ENCODE data around the gene KCNJ15. TPM values are rescaled to one million over a fixed set of nuclear protein-coding genes. Genes with fewer than 3 reads are reported as not detected.

KCNJ15 gene
- total RNA-seq, 1 experiment from 2014 or later, result 0.13 TPM

GRCh38 chr21:38280454-38280853 lies 23.7 kb downstream of the KCNJ15 start:
- POLR2A ChIA-PET, result no interaction called here
- Histone ChIP-seq H3K36me3 (ENCODE audit: control insufficient read depth, insufficient read depth, low read length) (no peaks in the 10 kb centered on the region), H3K4me3 (ENCODE audit: low read depth in 2 of 2, low read length in 2 of 2) (no peak overlapping the region), H3K27ac (ENCODE audit: low read length) (no peak overlapping the region), H3K27me3 (ENCODE audit: control insufficient read depth, insufficient read depth, low read length) (0 out of 2 replicates have a peak, but pooled peaks cover 4% of the 10 kb centered on the region), H3K4me1 (ENCODE audit: control insufficient read depth, insufficient read depth, low read length) (no peaks in the 10 kb centered on the region), H3K9me3 (ENCODE audit: control insufficient read depth, insufficient read depth, low read depth, low read length) (no peaks in the 10 kb centered on the region)
- ATAC-seq, result no peak
- no TSS peak for BruUV-seq (replicated peaks)
- TF ChIP-seq POLR2AphosphoS5 (IDR thresholded peaks at IDR 0.05; ENCODE audit: low read depth, low read length) (no peak), CTCF (IDR thresholded peaks at IDR 0.05) (no peak), TCF7L2 (IDR thresholded peaks at IDR 0.05; ENCODE audit: low read depth, low read length) (no peak), REST (IDR thresholded peaks at IDR 0.05; ENCODE audit: insufficient read depth in 1 of 2, low read depth in 2 of 2, low read length in 1 of 2) (no peak), SIN3A (IDR thresholded peaks at IDR 0.05; ENCODE audit: borderline replicate concordance, insufficient read depth, low read depth, low read length) (no peak)
- DNase-seq (ENCODE audit: low read depth, low spot score), result no peak
- in situ Hi-C loops (cut with HindIII; ENCODE audit: low pct_unique_long_range_greater_than_20kb, low sequenced_read_pairs) (no loop called here), intact Hi-C loops (cut with micrococcal nuclease; ENCODE audit: unreplicated experiment) (no loop called here)
- CTCF ChIA-PET, result no interaction called here

GRCh38 chr21:38280867-38281266 lies 24.1 kb downstream of the KCNJ15 start:
- CTCF ChIA-PET, result no interaction called here
- no peaks in the 10 kb centered on the region for H3K9me3 ChIP-seq (ENCODE audit: control insufficient read depth, insufficient read depth, low read depth, low read length)
- in situ Hi-C loops (cut with HindIII; ENCODE audit: low pct_unique_long_range_greater_than_20kb, low sequenced_read_pairs), result no loop called here
- no TSS peak for BruUV-seq (replicated peaks)
- POLR2A ChIA-PET, result no interaction called here
- no peaks in the 10 kb centered on the region for H3K4me1 ChIP-seq (ENCODE audit: control insufficient read depth, insufficient read depth, low read length)
- no peak for DNase-seq (ENCODE audit: low read depth, low spot score)
- H3K36me3 ChIP-seq (ENCODE audit: control insufficient read depth, insufficient read depth, low read length), result no peaks in the 10 kb centered on the region
- no peak overlapping the region for H3K27ac ChIP-seq (ENCODE audit: low read length)
- ATAC-seq, result no peak
- TF ChIP-seq TCF7L2 (IDR thresholded peaks at IDR 0.05; ENCODE audit: low read depth, low read length), result no peak
- TF ChIP-seq REST (IDR thresholded peaks at IDR 0.05; ENCODE audit: insufficient read depth in 1 of 2, low read depth in 2 of 2, low read length in 1 of 2), result no peak
- no peak for TF ChIP-seq POLR2AphosphoS5 (IDR thresholded peaks at IDR 0.05; ENCODE audit: low read depth, low read length)
- no peak for TF ChIP-seq SIN3A (IDR thresholded peaks at IDR 0.05; ENCODE audit: borderline replicate concordance, insufficient read depth, low read depth, low read length)
- no peak for TF ChIP-seq CTCF (IDR thresholded peaks at IDR 0.05)
- intact Hi-C loops (cut with micrococcal nuclease; ENCODE audit: unreplicated experiment), result no loop called here
- 0 out of 2 replicates have a peak, but pooled peaks cover 4% of the 10 kb centered on the region for H3K27me3 ChIP-seq (ENCODE audit: control insufficient read depth, insufficient read depth, low read length)
- H3K4me3 ChIP-seq (ENCODE audit: low read depth in 2 of 2, low read length in 2 of 2), result no peak overlapping the region
